HG02623 (cell line): ENCODE measurements around the gene PPFIA4.

ENCODE experiments used
- ATAC-seq: cut with Tn5 transposase; IDR thresholded peaks from one replicate; pipeline ENCODE4 v1.9.1; 2021; ENCODE audit warnings: moderate library complexity; ENCODE audit not compliant: unreplicated experiment

PPFIA4 gene

GRCh38 chr1:203039609-203040512, 13.6 kb downstream of the PPFIA4 start:
- no peak for ATAC-seq

- ATAC-seq = no peak
Measured at GRCh38 chr1:203040513-203041275, 14.4 kb downstream of the PPFIA4 start.

GRCh38 chr1:203041351-203041932, 15.2 kb downstream of the PPFIA4 start:
- ATAC-seq = no peak

- ATAC-seq = no peak
Measured at GRCh38 chr1:203043830-203044545, 17.7 kb downstream of the PPFIA4 start.

DNA sequence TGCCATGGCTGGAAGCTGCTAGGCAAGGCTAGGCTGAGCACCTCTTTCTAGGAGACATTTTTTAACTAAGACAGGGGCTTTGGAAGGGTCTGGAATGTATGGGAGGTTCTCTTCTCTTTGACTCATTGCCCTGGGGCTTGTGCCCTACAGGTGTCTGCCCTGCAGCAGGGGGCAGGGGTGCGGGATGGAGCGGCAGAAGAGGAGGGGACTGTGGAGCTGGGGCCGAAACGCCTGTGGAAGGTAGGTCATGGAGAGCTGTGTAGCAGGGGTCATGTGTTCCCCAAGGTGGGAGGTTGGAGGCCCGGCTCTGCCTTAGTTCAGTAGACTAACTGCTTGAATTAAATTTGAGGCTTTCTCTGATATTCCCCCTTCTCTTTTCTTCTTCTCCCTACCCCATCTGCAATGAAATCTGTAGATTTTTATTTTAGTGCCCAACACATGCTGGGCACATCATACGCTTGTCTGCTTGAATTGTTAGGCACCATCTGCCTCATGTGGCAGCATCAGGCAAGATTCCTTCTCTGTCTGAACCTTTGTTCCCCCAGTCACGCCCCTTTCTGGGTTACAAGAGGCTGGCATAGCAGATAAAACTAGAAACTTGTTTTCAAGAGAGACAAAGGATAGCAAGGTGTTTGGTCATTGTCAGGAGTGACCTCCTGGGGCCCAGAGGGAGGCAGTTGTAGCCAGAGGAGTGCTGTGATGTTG, 18.4 kb downstream of the PPFIA4 start:
- ATAC-seq = no peak

- ATAC-seq = no peak
Measured at GRCh38 chr1:203045336-203045735, 19.0 kb downstream of the PPFIA4 start.

GRCh38 chr1:203045821-203046594, 19.7 kb downstream of the PPFIA4 start:
- no peak for ATAC-seq

DNA sequence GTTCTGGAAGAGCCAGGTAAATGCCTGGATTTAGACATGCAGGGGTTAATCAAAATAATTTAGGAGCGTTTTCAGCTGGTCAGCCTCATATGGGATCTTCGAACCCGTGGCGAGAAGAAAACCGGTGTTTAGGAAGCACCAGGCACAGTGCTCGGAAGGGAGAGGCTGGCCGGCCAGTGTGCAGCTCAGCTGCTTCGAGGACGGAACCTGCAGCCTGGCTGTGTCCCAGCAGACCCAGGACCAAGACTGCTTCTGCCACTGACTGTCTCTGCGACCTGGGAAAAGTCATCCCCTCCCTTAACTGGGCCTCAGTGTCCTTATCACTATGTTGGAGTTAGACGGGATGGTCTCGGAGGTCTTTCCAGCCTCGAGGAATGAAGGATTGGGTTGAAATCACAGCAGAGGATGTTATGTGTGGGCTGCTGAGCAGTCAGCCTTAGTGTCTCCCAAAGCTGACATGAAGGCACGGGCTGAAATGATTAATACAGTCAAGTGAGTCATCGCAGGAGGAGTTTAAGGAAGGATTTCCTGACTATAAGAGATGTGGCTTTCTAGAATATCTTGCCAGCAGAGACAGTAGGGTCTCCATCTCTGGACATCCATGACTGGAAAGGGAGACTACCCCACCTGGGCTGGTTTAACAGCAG, 20.8 kb downstream of the PPFIA4 start:
- ATAC-seq = no peak

GRCh38 chr1:203048086-203048485, 21.8 kb downstream of the PPFIA4 start:
- no peak for ATAC-seq

DNA sequence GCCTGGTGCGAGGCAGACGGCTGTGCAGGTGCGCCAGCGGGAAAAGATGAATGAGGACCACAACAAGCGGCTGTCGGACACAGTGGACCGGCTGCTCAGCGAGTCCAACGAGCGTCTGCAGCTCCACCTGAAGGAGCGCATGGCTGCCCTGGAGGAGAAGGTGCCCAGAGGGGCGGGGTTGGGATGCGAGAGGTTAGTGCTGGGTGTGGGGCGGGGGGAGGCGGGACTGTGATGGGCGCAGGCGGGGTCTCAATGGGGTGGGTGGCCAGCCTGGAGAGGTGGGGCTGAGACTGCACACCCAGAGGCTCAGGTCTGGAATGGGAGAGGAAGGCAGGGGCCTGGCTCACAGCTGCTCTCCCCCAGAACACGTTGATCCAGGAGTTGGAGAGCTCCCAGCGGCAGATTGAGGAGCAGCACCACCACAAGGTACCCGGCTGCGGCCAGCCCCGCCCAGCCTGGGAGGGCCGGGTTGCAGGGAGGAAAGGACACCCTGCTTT, 22.3 kb downstream of the PPFIA4 start:
- ATAC-seq = no peak

DNA sequence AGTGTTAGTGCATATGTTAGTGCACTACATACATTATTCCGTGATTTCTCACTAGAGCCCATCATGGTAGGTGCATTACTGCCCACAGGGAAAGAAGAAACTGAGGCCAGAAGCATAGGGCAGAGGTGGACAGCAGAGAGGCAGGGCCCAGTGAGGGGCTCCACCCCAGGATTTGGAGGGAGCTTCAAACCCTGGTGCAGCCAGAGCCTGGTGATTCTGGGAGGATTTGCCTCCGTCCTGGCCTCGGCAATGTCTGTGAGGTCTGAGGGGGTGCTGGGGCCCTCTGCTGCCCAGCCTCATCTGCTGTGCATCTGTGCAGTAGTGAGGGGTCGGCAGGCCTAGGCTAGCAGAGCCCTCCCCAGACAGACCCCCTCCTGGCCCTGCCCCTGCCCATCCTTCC, 22.8 kb downstream of the PPFIA4 start:
- no peak for ATAC-seq

DNA sequence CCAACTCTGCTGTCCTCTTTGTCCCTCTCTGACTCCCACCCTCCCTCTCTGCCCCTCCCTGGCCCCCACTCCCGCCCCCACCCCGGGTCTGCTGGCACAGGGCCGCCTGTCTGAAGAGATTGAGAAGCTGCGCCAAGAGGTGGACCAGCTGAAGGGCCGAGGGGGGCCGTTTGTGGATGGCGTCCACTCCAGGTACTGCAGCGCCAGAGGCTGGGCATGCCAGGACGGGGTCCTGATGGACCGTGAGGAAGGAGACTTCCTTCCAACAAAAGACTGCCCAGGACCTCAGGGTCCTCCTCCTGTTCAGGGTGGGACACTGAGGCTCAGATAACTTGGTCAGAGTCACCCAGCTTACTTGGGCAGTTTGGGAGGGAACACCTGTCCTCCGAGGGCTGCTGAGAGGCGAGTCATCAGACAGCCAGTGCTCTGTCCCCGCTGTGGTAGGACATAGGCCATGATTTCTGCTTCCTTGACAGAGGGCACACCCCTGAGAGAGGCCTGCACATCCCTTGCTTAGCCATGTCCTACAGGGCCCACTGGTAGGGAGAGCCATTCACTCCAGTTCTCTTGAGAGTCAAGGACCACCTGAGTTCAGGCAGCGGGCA, 23.4 kb downstream of the PPFIA4 start:
- no peak for ATAC-seq

DNA sequence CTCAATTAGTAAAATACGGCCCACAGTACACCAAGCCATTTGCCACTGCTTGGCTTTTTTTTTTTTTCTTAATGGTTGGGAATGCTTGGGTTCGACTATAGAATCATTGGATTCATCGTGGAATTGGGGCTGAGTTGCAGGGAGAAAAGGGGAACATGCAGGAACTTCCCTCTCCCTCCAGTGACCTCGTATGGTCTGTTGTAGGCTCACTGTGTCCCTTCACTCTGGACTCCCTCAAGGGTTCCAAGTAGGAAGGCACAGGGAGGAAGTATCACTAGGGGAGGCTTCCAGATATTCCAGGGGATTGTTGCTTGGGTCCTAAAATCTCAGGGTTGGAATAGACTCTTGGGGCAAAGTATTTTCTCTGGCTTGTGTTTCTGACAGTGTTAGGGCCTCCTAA, 24.5 kb downstream of the PPFIA4 start:
- ATAC-seq = no peak

DNA sequence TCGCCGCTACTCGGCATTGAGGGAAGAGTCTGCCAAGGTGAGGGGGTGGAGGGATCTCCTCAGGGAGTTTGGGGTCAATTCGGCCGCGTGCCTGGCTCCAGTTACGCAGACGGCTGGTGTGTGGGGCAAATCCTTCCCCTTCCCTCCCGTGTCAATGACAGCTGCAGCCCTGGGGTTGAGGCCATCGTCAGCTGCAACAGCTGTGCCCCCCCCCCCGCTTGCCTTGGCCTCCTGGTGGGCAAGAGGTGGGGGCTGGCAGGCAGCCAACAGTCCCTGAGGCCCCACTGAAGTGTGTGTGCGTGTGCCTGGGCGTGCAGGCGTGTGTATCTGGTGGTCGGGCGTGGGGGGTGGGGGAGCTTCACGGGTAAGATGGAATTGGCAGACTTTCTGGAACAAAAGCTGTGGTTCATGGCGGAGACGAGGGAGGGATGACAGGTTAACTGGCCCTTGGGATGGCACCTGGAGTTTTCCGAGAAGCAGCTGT, 25.6 kb downstream of the PPFIA4 start:
- no peak for ATAC-seq

DNA sequence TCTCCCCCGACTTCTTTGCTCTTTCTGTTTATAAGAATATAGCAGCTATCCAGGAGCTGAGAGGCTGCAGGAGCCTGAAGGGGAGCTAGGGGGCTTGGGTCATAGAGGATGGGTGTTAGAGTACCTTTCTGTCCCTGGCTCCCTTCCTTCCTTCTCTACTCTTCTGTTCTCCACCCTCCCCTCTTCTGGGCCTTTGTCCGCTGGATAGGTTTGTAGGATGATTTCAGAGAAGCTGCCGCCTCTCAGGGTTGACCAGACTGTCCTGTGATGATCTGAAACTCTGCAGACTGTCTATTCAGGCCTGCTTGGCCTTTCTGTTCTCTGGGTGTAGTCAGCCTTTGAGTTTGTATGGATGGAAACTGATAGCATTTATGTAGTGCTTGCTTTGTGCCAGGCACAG, 26.3 kb downstream of the PPFIA4 start:
- no peak for ATAC-seq

DNA sequence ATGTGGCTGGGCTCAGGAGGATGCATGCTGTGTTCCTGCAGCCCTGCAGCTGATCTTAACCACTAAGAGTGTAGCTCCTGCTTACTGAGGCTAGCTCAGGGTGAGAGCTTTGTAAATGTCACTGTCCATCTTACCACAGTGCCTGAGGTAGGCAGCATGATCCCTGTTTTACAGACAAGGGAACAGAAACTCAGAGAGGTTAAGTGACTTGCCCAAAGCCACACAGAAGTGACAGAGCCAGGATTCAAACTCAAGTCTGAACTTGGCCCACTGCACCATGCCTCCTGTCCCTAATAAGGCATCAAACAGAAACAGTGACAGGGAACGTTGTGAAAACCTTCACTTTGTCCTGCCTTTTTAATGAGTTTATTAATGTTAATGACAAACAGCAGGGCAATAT, 27.9 kb downstream of the PPFIA4 start:
- ATAC-seq = no peak

DNA sequence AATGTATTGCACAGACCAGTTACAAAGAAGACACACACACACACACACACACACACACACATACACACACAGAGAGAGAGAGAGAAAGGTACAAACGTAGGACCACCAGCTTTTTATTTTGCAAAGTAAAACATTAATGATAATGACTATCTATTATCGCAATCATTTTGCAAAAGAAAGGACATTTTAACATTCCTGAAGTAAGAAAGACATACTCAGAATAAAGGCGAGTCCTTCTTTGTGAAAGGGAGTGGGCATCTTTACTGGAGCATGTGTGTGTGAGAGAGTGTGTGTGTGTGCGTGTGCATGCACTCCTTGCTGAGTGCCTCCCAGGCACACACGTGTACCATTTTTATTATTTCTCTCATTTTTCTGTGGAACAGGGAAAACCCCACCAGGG, 28.4 kb downstream of the PPFIA4 start:
- ATAC-seq = no peak

- no peak for ATAC-seq
Measured at GRCh38 chr1:203055161-203055799, 29.0 kb downstream of the PPFIA4 start.
